GM19452 (cell line): ENCODE results near the gene RAC3.
A peak's percentile ranks its signal among the peaks of the same experiment; 100 is the strongest.
"Not testable (repeated sequence)": the region's sequence is repeated elsewhere in the genome, so short reads cannot be mapped to it uniquely, and the experiment has no call there.

ENCODE experiments used
- ATAC-seq: cut with Tn5 transposase; IDR thresholded peaks from one replicate; pipeline ENCODE4 v1.9.1; 2021; ENCODE audit not compliant: unreplicated experiment

RAC3 gene

DNA sequence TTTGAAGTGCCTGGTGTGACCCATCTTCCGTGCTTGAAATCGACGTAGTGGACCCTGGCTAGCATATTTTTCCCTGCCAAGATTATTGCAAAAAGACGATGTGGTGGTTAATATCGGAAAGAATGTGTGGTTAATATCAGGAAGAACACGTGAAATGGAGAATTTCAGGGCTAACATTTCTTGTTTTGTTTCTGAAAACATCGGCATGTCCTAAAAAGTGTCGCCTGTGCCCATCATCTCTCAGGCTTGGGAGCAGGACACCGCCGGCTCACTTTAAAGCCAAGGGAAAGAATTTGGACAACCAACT, 6.4 kb downstream of the RAC3 start:
- no peak for ATAC-seq

DNA sequence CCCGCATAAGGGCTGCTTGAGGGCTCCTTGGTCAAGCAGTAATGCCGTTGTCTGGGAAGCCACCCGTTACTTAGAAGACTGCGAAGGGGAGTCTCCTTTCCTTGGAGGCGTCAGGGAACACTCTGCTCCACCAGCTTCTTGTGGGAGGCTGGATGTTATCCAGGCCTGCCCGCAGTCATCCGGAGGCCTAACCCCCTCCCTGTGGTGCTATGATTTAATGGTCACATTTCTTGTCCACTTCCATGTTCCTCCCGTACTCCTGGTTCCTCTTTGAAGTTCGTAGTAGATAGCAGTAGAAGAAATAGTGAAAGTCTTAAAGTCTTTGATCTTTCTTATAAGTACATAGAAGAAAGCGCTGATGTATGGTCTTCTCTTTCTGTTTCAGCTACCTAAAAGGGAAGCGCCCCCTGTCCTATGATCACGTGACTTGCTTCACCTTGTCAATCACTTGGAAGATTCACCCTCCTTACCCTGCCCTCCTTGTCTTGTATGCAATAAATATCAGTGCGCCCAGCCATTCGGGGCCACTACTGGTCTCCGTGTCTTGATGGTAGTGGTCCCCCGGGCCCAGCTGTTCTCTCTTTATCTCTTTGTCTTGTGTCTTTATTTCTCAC, 7.4 kb downstream of the RAC3 start:
- ATAC-seq, result not testable (repeated sequence)

DNA sequence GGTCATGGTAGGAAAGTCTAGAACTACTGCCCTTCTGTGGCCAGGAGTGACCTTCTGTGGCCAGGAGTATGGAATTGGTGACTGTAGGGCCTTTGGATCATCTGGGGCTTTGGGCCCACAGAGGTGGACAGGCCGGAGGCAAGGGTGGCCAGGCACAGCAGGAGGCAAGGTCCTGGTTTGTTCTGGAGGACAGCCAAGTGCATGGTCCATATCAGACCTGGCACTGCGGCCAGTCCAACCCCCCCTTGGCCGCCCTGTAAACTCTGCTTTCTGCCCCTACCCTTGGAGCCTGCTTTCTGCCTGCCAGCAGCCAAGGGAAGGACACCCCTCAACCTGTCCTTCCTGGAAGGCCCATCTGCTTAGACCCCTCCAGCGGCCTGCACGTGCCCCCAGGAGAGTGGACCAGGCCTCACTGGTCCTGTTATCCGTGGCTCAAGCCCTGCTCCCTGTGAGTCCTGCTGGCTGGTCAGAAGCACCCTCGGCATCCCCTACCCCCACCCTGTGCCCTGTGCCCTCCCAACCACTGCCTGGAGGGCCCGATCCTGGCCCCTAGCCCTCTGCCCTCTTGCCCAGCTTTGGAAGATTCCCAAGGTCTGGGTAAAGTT, 8.3 kb downstream of the RAC3 start:
- ATAC-seq, result no peak

DNA sequence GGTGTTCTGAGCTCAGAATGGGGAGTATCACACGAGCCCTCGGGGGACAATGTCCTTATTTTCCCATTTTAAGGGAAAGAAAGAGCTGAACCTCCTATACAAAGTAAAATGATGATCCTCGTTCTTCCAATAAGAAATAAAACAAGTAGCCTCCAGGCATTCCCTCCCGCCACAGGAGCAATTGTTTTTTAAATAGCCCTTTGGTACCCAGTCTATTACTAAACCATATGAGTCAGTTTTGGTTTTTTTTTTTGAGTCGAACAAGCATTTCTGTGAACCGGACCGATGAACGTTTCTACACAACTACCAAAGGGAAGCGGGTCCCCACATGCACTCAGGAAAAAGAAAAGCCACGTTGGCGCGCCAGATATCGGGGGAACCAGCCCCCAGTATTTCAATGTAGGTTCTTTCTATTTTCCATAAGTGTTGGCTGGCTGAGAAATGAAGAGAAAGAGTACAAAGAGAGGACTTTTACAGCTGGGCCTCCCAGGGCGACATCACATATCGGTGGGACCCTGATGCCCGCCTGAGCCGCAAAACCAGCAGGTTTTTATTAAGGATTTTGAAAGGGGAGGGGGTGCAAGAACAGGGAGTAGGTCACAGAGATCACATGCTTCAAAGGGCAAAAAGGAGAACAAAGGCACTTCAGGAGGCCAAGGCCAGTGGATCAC, 9.8 kb downstream of the RAC3 start:
- ATAC-seq, result no peak

DNA sequence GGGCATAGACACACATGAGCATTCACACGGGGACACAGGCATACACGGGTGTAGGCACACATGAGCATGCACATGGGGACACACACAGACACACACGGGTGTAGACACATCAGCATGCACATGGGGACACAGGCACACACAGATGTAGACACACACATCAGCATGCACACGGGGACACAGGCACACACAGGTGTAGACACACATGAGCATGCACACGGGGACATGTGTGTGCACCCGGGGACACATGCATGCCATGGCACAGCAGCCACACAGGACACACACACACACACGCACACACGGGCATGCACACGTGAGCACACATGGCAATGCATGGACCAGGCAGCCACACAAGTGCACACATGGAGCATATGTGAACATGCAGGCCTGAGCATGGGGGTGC, 11.2 kb downstream of the RAC3 start:
- no peak for ATAC-seq

DNA sequence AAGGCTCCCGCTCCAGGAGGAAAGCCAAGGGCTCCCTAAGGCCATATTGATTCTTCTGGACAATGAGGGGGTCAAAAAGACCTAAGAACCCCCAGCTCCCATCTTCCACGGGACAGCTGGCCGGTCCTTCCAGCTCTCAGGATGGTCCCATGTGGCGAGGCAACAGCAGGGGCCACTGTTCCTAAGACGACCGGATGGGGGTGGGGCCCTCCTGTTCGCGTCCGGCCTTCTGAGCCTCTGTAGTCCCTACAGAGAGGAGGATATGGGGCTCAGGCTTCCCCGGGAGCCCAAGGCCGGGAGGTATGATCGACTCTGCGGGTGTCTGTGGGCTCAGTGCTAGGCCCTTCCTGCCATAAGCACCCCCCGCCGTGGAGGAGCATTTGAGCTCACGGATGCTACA, 12.0 kb downstream of the RAC3 start:
- no peak for ATAC-seq

DNA sequence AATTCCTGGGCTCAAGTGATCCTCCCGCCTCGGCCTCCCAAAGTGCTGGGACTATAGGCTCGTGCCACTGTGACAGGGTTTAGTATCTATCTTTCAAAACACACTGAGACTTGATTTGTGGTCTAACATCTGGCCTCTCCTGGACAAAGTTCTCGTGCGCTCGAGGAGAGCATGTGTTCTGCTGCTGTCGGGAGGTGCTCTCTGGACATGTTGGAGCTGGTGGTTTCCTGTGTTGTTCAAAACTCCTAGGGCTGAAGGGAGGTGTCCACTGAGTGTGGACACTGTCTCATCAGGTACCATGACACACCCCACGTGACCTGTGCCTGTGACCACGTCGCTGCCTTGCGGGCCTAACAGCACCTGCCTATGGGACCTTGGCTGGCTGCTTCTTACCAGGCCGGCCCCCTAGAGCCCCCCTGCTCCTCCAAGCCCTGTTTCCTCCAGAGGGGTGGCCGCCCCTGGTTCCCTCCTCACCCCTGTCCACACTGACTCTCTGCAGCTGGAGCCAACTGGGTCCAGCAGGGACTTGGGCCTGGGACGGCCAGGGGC, 14.5 kb downstream of the RAC3 start:
- no peak for ATAC-seq

DNA sequence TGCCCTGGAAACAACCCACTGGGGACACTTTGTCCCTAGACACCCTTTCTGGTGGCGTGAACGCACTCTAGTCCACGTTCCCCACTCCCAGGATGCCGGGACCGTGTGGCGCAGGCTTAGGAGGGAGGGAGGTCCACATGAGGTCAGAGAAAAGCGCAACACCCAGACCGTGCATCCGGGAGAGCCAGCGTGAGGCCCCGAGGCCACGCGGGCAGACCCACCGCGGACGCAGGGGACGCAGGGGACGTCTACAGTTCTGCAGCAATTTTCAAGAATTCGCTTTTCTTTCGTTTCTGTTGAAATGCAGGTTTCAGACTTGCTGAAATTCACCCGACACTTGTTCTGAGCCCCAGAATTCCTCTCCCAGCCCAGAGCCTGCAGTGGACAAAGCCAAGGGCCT, 15.4 kb downstream of the RAC3 start:
- no peak for ATAC-seq

DNA sequence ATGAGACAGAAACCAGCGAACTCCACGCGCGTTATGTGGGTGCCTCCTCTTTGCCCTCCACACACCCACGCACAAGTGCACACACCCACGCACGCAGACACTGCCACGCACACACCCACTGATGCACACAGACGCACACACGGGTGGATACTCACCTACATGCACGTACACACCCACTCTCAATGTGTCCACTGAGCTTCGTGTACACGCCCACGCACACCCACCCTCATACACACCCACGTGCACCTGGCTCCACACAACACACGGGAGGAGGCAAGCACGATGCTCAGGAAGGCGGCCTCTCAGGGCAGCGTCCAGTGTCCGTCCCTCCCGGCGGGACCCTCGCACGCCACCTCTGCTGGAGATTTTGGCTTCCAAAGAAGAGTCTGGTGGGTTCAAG, 15.9 kb downstream of the RAC3 start:
- ATAC-seq, result no peak

DNA sequence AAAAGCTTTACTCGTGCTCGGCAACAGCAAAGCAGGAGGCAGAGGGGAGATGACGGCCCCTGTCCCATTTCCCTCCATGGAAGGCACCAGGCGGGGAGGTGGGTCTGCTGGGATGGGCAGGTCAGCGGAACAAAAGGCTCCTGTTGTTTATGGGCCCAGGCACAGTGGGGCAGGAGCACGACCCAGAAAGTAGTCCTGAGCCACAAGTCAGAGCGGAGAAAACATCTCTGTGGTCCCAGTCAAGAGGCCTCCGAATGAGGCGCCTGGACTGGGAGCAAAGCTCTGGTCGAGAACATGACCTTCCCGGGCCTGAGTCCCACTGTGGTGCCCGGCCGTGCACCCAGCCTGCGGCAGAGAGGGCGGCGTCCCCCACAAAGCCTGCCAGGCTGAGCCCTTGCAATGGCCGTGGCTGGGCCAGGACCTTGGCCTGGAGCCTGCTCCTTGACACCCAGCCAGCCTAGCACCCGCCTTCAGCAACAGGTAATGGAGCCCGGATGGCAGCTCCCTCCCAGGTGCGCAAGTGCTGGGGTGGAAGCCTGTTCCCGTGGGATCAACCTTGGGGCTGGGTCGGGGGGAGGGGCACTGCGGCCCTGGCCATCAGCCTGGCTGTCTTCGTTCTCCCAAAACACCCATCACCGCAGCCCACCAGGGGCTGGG, 16.6 kb downstream of the RAC3 start:
- no peak for ATAC-seq

DNA sequence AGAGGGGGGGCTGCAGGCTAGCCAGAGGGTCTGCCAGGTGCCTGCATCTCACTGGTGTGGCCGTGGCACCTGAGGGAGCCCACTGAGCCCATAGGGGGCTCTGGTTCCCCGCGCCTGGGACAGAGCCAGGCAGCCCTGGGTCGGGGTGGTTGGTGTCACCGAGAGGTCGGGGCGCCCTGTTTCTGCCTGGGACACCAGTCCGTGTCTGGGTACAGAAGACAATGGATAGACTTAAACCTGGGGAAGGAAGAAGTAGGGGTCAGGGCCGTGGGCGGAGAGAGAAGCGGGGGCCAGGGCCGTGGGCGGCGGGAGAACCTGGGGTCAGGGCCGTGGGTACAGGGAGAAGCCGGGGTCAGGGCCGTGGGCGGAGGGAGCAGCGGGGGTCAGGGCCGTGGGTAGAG, 17.1 kb downstream of the RAC3 start:
- ATAC-seq, result no peak

DNA sequence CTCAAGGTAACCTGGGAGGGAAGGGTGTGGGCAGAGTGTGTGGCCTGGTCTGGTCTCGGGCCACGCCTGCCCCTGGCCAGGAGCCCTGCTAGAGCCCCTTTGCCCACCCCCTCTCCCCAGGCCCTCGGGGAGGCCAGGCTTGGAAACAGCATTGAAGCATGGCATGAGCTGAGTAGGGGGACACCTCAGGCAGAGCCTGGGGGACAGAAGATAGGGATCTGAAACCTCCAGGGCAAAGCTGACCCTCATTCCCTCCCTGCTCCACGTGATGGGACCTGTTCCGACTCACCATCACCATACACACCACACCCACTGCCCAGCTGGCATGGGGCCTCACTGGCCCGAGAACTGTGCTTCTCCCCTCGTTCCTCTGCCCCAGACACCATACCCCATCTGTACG, 17.6 kb downstream of the RAC3 start:
- ATAC-seq, result no peak

DNA sequence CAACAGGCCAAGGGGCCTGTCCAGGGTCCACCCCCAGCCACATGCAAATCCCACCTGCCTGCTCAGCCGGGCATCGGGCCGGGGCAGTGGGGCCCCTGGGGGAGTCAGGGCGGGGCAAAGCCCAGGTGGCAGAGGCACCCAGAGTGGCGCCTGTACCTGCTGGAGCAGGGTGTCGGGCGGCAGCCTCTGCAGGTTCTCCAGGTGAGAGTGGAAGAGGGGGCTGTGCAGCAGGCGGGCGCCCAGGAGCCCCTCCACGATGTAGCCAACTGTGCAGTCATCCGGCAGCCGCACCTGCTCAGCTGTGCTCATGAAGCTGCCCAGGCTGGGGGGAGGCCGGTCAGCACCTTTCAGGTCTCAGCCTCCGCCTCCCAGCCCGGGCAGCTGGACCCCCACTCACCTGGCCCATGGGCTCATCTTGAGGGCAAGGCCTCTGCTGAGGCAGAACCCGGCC, 18.1 kb downstream of the RAC3 start:
- no peak for ATAC-seq

DNA sequence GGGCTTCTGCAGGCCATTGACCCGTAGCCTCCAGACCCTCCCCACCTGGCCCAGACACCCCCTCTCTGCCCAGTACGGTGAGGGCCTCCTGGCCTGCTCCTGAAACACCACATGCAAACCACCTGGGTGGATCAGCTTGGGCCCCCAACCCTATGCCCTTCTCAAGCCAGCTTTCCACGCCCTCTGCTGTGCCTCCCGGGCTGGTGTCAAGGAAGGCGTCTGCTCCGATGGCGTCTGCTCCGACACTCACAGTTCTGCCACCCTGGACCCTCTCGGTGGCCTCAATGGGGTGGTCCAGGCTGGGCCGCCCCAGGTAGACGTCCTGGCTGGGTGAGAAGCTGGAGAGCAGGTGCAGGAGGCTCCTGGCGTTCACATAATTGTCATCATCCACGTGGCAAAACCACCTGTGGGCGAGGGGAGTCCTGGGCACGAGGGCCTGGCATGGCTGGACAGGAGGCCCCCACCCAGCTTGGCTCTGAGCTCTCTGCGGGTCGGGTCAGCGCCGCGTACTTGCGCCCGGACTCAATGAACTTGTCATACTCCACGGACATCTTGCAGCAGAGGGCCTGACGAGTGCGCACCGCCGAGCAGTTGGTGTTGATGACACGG, 18.8 kb downstream of the RAC3 start:
- ATAC-seq, result no peak

DNA sequence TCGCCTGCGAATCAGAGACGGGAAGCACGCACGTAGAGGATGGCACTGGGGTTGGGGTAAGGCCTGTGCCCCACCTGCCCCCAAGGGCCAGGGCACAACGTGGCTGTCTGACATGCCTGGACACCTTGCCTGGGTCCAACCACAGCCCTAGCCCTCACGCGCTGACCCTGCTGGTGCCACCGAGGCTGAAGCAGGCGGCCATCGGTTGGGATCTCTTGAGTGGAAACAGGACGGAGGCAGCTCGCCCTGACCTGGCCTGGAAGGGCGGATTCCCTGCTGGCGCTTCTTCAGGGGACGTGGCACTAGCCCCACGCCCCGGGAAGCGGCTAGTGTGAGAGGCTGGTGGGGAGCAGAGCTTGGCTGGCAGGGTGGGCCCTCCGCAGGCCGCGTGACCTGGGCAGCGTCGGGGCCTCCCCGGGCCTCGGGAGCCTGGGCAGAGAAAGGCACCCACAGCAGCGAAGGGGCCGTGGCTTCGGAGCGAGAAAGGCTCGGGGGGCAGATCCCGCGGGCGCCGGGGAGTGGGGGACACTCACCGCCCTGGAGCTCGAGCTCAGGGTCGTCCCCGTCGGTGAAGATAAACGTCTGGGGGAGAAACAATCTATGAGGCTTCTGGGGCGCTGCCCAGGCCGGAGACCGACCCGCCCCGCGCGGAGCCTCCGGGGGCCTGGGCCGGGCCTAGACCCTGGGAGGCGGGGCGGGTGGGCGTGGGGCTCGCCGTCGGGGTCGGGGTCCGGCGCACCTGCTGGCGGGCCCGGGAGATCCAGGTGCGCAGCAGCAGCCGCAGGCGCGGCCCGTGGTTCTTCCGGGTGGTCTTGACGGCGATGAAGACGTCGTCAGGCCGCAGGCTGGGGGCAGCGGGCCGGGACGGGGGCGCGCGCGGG, 19.5 kb downstream of the RAC3 start:
- peak; percentile 8 for ATAC-seq

DNA sequence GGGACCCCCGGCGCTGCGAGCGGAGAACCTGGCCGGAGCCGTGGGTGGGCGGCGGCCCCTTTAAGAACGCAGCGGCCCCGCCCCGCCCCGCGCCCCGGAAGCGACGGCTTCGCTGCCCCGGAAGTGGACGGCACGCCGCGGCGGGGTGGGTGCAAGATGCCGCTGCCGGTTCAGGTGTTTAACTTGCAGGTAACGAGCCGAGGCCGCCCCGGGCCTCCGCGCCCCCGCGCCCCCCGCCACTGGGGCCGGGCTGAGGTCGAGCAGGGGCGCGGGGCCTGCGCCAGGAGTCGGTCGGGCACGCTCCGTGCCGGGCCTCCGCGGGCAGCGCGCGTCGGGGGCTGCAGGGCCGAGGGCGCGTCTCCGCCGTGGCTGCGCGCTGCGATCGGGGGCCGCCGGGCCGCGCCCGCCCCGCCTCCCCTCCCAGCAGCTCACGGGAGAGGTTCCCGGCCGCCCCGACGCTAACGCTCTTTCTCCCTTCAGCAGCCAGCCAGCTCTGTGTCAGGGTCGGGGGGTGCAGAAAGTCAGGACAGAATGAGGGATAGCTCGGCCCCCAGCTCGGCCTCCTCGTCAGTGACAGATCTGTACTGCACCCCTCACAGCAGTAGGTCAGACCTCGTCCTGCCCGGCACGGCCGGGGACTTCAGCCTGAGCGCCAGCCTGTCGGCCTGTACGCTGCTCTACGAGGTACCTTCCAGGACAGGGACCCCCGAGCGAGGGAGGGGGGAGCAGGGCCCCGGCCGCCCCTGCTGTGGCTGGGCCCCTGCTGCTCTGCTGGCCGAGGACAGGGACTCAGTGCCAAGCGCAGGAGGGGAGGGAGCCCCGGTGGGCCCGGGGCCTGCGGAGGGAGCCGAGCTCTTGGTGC, 20.5 kb downstream of the RAC3 start, which contains the start of the genes GPS1 and RFNG:
Gene GPS1, plus strand, starts transcription at position 123 of the 862 bp plus-strand sequence. Its CDS starts 34 bp downstream, at position 157.
Gene RFNG, minus strand, starts transcription at position 36 of the 862 bp plus-strand sequence. CDS start 45 bp downstream, outside the sequence.
- peak; percentile 62 for ATAC-seq

DNA sequence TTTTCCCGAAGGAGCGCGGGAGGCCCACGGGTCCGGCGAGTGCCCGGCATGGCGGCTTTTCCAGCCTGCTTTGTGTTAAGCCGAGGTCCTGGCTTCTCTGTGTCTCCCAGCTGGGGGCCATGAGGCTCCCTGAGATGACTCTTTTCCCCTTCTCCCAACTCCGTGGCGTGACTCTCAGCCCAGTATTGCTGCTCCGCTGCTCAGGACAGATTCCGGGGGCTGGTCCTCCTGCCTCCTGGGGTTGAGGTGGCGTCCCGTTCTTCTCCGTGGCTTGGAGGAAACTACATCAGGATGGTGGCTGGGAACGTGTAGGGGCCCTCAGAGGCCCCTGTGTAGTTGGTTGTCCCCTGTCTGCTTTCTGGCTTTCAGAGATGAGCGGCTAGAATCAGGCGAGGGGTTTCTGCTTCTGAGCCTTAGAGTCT, 21.2 kb downstream of the RAC3 start:
- no peak for ATAC-seq

DNA sequence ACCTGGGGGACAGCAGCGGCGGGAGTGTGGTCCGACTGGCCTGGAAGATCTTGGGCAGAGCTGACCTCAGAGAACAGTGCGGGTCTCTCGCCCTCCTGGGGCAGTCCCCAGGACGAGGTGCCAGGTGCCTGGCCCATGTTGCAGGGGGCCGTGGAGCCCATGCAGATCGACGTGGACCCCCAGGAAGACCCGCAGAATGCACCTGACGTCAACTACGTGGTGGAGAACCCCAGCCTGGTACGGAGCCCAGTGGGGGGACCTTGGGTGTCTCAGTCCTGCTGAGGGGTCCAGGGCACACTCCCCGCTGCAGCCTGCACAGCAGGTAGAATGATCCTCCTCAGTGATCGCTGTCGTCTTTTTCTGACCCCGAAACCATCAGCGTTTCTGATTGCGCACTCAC, 21.7 kb downstream of the RAC3 start:
- ATAC-seq, result no peak

DNA sequence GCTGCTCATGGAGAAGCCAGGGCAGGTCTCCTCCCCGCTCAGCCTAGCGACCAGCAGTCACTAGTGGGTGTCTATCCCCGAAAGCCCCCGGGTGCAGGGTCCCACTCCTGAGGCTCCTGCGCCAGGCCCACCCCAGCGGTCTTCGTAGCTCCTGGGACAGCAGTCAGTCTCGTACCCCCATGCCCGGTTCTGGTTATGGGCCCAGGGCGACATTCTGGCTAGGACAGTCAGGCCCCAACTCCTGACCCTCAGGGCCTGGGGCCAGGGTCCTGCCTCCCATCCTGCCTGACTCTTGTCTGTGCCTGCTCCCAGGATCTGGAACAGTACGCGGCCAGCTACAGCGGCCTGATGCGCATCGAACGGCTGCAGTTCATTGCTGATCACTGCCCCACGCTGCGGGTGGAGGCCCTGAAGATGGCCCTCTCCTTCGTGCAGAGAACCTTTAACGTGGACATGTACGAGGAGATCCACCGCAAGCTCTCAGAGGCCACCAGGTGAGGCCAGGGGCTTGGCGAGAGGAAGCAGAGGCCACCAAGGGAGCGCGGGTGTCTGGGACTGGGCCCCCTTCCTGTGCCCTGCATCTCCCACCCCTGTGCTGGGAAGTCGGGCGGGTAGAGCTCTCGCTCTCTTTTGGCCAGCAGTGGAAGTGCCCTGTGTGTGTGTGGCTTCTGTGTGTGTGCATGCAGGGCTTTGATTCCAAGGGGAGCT, 22.2 kb downstream of the RAC3 start:
- no peak for ATAC-seq
